GM12878 (cell line): ENCODE results near the gene CDH15.

Experiments used
- CREM ChIP-seq: IDR thresholded peaks from 2 replicates; pipeline ENCODE4 v1.6.1; 2014; ENCODE audit warnings: antibody characterized with exemption, low read depth
- CTCF ChIP-seq, 3 experiments: IDR thresholded peaks in 2 of 3; conservative IDR thresholded peaks in 1 of 3; 2 replicates each; pipeline ENCODE4 v1.5.1; 2011; ENCODE audit warnings: low read depth in 3 of 3, low read length in 3 of 3, mild to moderate bottlenecking in 3 of 3, control low read depth in 2 of 3, moderate library complexity in 2 of 3, inconsistent platforms in 1 of 3, mixed read lengths in 1 of 3; ENCODE audit not compliant: control insufficient read depth in 2 of 3, insufficient read depth in 1 of 3; ENCODE audit errors: extremely low read depth in 1 of 3
- E2F4 ChIP-seq: IDR thresholded peaks from 2 replicates; pipeline ENCODE4 v1.6.1; 2012; ENCODE audit warnings: low read depth, low read length, improper control_type of control experiment
- E4F1 ChIP-seq: fragments of 450-650 bp; IDR thresholded peaks from 2 replicates; pipeline ENCODE4 v1.6.1; 2018; ENCODE audit warnings: borderline replicate concordance, mild to moderate bottlenecking; ENCODE audit not compliant: partially characterized antibody
- EGR1 ChIP-seq, 2 experiments: IDR thresholded peaks; 1 replicate in 1 of 2; 2 replicates in 1 of 2; pipeline ENCODE4 v1.6.1; 2011 to 2012; ENCODE audit warnings: low read depth in 2 of 2, low read length in 2 of 2, borderline replicate concordance in 1 of 2, mild to moderate bottlenecking in 1 of 2, moderate library complexity in 1 of 2
- HCFC1 ChIP-seq: fragments of 150-350 bp; IDR thresholded peaks from 2 replicates; pipeline ENCODE4 v1.6.1; 2014; ENCODE audit warnings: low read length
- HSF1 ChIP-seq: fragments of 150-350 bp; IDR thresholded peaks from 2 replicates; pipeline ENCODE4 v1.6.1; 2014; ENCODE audit warnings: mild to moderate bottlenecking, low read depth, low read length
- MXI1 ChIP-seq: fragments of 150-350 bp; IDR thresholded peaks from 2 replicates; pipeline ENCODE4 v1.6.1; 2011; ENCODE audit warnings: low read depth, mild to moderate bottlenecking, inconsistent platforms, low read length, improper control_type of control experiment
- POLR2A ChIP-seq: IDR thresholded peaks from 2 replicates; pipeline ENCODE4 v1.6.1; 2011; ENCODE audit warnings: low read depth, mild to moderate bottlenecking, low read length
- POLR2AphosphoS5 ChIP-seq: IDR thresholded peaks from 2 replicates; pipeline ENCODE4 v1.6.1; 2011; ENCODE audit warnings: mild to moderate bottlenecking, low read length, inconsistent platforms
- RELA ChIP-seq: fragments of 450-650 bp; IDR thresholded peaks from 2 replicates; pipeline ENCODE4 v1.8.0; 2014; ENCODE audit warnings: borderline replicate concordance; ENCODE audit not compliant: partially characterized antibody
- SKIL ChIP-seq: fragments of 450-650 bp; IDR thresholded peaks from 2 replicates; pipeline ENCODE4 v1.6.1; 2017; ENCODE audit warnings: mild to moderate bottlenecking, low read depth, inconsistent platforms; ENCODE audit not compliant: poor library complexity, severe bottlenecking
- SP1 ChIP-seq: IDR thresholded peaks from one replicate; pipeline ENCODE4 v1.6.1; 2011; ENCODE audit warnings: low read depth, low read length

- TF ChIP-seq HSF1 (no peak), SKIL (no peak), POLR2AphosphoS5 (no peak), POLR2A (no peak), HCFC1 (no peak), SP1 (no peak), EGR1 (IDR thresholded peaks at IDR 0.05; ENCODE audit: borderline replicate concordance in 1 of 2, low read depth in 2 of 2, low read length in 2 of 2) (no peak), CTCF (IDR thresholded peaks at IDR 0.05 in 2 of 3, conservative IDR thresholded peaks at IDR 0.05 in 1 of 3; ENCODE audit: control insufficient read depth in 2 of 3, extremely low read depth in 1 of 3, insufficient read depth in 1 of 3, low read depth in 3 of 3, low read length in 3 of 3) (no peak), E2F4 (no peak), RELA (no peak), E4F1 (no peak), MXI1 (no peak), CREM (no peak)
Observed at GRCh38 chr16:89147085-89147817, 24.3 kb upstream of the CDH15 start.
